HG03520 (cell line): ENCODE measurements around the gene FAM78B.

Experiments used
- ATAC-seq: cut with Tn5 transposase; IDR thresholded peaks from one replicate; pipeline ENCODE4 v1.9.1; 2021; ENCODE audit warnings: mild to moderate bottlenecking, moderate library complexity; ENCODE audit not compliant: unreplicated experiment

Gene FAM78B

DNA sequence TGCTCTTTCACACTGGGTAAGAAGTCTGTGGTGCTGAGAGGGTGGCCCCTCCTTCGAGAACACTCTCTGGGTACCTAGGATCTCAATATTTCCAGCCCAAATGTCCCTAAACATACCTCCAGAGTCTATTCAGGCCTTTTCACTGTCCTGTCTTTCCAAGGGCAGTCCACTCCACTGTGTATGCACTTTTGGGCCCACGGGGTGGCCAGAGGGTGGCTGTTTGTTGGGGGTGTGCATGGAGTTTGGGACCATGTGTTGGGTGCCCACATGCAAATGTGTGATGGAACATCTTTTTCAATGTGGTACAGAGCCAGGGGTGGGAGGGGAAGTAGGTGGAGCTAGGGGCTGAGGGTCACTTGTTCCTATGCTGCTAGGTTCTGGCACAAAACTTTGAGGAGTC, 87.5 kb downstream of the FAM78B start:
- ATAC-seq = no peak

DNA sequence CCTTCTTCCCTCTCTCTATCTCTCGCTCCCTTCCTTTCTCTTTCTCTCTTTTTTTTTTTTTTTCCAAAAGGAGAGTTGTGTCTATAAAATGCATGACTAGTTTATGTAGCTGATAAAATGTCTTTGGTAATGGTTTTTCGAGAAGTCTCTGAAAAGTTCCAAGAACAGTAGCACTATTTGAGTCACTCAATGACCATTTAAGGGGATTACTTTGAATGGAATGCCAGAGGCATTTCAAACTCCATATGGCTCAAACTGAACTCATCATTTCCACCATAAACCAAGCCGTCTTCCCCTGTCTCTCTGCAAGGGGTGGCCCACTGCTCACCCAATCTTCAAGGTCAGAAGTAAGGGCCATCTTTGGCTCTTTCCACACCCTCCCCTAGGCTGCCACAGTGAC, 93.3 kb downstream of the FAM78B start:
- no peak for ATAC-seq

DNA sequence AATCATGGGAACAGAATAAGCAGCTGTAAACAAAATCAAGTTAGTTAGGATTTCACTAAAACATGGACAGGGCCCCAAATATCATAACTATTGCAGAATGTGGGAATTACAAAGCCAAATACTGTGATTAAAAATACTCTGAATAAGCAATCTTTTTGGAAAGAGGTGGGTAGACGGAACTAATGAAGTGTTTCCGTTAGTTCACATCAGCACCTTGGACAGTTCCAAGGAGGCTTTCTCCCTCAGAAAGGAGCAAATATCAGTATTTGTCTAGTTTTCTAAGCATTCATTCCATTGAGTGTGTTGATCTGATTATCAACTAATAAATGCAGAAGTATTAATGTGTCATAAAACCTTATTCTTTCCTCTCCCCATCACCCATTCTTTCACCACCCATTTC, 97.4 kb downstream of the FAM78B start:
- ATAC-seq = no peak

DNA sequence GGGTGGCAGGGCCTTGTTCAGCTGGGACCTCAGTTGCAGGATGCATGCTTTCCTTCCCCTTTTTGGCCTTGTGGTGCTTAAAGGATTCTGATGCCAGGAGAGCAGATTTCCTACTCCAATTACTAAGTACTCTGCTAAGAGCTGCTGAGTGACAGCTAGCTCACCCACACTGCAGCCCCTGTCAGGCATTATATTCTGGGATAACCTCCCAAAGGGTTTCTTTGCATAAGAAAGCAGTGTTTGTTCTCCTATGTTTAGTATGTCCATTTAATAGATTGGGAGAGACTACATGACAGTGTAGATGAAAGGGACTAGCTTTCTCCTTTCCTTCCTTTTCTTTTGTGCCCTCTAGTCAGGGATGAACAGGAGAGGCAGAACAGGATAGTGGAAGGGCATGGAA, 100.7 kb downstream of the FAM78B start:
- ATAC-seq = no peak

DNA sequence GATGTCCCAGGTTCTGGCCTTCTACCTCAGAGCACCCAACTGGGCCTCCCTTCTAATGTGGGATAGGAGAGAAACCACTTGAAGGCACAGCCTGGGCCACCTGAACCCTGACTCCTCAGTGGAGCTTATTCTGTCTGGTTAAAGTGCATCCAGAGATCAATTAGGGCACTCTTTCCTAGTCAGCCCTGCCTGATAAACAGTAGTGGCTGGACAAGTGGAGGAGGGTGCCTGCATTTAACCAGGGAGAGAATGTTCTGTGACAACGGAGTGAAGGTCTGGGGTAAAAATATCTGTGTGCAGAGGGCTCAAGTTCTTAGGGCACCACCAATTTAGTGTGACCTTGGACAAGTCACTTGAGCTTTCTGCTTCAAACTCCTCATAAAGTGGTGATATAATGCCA, 101.8 kb downstream of the FAM78B start:
- ATAC-seq = no peak

DNA sequence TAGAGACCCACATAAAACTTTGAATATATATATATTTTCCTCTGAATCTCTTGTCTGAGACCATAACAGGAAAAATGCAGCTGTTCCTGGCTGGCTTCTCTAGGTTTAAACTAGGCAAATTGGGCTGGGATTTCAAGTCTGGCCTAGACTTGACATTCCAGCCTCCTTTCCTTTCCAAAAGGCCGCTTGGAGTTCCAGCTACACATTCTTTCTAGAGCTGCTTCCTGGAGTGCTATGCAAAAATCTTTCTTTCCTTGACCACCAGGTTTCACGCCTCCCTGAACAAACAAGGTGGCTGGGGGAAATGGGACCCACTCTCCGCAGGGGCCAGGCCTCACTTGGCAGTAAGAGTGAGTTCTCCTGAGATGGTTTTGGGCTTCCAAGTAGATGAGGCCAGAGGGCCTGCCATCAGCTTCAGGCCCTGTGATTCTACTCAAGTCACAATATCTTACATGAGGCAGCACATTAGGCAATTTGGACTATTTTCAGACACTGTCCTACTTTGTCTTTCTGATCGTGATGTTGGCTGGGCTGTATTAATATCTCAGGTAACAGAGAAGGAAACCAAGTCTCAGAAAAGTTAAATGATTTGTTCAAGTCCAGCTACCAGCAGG, 102.4 kb downstream of the FAM78B start:
- ATAC-seq = no peak

DNA sequence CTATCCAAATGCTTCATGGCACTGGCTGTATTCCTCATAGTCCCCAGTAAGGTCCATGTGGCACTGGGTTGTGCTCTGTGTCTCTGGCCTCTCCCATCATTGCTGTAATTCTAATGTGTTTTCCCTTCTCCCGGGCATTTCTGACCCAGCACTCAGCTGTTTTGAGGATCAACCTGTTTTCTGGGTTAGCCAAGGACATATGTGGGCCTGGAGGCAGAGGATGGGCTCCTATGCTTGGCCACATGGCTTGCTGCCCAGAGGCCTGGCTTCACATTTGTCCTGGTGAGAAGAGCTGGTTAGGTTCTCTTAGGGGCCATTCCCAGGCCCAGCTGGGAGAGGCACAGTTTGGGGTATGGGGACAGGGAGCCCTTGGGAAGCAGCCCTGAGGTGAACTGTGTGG, 103.1 kb downstream of the FAM78B start:
- no peak for ATAC-seq

DNA sequence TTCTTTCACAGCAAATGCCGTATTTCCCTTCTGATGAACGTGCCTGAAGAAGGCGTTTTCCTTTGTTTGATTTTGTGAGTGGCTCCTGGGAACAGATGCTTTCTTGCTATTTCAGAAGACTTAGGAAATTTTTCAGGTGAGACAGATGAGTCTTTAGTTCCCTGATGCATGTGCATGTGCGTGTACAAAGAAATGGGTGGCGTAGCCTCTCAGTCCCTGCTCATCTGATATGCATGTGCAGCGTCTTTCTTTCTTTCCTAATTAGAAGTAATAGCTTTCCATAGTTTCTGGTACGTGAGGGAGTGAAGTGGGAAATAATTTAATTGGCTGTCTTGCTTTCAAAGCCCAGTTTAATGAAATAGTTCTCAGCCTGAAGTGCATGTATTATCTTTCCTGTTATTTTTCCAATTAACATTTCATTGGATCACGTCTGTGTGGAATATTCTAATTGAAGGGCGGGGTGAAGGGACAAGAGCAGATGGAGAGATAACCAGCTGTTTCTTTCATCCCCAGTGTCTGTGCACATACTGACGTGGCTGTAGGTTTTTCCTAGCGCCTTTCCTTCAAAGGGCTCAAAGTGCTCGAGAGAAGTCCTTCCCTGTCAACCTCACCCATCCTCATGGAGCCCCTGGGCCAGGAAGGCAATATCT, 104.3 kb downstream of the FAM78B start:
- ATAC-seq = no peak

DNA sequence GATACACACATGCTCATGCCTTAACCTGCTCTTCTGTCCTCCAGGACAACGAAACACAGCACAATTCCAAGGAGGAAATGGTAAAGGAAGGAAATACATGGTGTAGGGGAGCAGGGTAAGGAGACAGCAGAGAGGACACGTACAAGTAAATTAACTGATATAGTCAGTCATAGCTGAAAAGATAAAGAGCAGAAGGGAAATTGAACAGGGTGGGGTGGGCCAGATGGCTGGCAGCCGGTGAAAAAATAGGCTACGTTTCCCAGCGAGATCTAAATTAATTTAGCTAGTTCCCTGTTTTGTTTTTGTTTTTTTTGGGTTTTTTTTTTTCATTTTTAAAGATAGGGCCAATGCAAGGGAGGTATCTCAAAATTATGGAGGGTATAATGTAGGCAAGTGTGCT, 109.2 kb downstream of the FAM78B start:
- ATAC-seq = no peak

DNA sequence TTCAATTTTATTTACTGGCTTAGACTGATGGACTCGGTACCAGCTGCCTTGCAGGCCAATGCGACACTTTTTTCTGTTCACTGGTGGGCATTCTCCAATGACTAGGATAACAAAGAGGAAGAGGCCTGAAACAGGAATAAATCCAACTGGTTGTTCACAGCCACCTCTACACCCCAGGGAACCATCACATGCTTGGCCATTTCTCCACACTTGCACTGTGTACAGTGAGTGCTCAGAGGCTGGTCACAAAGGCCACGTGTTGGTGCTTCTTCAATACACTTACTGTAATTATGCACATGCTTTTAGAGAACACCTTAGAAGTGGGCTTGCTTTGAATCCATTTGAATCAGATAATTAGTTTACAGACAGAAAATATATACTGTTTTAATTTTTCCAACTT, 113.4 kb downstream of the FAM78B start:
- no peak for ATAC-seq

DNA sequence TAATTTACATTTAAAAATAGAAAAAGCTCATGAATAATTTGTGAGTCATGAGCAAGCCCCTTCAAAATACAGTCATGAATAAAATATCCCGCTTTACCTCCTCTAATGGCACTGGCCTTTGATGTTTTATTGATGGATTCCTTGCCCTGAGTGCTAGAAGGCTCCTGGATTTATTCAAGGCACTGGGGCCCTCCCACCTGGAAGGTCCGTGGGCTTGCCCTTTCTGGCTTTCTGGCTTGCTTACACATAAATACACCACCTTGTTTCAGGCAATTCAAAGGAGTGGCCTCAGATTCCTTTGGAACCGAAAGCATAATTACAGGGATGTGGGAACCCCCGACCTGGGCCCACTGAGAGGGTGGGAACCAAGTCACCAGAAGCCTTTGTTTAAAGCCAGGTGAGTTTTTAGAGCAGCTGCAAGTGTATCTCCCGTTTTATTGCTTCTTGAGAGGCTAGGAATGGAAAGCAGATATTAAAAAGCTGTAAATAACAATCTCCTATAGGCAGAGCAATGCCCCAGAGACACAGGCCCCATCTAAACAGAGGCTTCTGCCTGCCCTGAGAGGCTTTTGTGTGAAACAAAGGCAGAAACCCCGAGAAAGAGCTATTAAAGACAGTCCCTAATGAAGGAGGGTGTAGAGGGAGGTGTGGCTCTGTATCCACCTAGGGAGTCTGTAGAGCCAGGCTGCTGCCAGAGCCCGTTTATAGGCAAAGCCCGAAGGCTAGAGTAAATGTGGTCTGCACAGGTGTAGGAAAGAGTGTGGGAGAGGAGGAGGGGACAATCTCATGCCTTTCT, 126.4 kb downstream of the FAM78B start:
- no peak for ATAC-seq

DNA sequence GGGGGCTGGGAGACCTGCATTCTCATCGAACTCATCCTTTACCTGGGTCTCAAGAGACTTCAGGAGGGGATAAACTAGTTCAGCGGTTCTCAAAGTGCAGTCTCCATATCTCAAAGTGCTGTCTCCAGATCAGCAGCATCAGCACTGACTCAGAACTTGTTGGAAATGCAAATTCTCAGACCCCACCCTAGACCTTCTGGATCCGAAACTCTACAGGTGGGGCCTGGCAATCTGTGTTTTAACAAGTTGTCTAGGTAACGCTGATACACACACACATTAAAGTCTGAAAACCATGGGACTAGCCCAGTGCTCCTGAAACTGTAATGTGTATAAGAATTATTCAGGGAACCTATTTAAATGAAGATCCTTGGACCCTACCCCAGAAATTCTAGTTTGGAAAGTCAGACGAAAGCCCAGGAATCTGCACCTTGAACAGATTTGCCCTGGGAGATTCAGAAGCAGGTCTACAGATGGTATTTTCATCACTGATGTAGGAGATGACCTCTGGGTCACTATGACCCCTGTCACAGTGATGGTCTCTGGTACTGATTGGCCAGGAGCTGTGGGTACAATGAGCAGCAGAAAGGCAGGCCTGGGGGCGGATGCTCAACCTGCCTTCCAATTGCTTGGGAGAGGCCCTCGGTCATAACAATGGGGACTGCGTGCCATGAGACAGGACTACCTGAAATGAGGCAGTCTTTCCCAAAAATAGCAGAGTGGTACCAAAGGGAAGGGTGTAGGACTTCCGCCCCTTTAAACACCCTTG, 127.2 kb downstream of the FAM78B start:
- ATAC-seq = no peak

DNA sequence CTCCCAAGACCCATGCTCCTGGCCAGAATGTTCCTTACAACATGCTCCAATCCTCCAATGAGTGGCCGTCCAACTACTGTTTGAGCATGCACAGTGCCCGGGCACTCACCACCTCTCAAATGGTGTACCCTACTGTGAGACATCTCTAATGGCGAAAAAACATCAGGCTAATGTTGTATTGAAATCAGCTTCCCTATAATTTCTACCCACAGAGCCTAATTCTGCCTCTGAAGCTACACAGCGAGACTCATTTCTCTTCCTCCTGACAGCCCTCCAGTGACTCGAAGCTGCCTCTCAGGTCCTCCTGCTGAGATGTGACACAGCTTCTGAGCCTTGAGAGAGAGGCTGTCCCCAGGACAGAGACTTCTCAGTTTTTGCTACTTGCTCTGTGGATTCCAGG, 130.7 kb downstream of the FAM78B start:
- no peak for ATAC-seq

DNA sequence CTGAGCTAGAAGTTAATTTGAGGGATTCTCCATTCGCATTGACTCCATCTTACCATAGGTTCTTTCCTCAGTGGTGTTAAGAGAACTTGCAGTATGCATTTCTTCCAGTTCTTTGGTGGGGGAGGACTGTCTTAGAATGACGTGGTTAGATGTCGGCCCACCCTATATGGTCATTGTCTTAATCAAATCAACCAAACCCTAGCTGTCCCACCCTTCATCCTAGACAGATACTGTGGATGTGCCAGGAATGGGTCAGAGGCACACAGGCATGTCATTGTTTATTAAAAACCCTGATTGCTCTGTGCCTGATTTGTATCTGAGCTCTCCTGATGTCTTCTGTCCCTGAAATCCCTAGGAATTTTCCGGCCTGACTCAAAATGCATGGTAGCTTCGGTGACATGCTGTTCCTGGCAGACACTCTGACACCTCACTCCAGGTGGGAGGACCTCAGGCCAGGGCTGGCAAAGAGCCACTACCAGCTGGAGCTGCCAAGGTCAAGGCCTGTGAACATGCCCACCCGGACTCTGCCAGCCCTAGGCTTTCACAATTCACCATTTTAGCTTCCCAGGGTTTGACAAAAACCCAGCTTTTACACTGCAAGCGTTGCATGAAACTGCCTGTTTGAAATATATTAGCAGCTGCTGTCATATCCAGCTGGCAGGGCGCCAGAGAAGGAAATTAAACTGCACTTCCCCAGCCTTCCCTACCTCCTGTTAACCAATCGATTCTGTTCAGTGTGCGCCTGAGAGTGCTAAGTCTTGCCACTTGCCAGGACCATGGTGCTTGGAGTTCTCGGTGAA, 134.0 kb downstream of the FAM78B start:
- no peak for ATAC-seq

DNA sequence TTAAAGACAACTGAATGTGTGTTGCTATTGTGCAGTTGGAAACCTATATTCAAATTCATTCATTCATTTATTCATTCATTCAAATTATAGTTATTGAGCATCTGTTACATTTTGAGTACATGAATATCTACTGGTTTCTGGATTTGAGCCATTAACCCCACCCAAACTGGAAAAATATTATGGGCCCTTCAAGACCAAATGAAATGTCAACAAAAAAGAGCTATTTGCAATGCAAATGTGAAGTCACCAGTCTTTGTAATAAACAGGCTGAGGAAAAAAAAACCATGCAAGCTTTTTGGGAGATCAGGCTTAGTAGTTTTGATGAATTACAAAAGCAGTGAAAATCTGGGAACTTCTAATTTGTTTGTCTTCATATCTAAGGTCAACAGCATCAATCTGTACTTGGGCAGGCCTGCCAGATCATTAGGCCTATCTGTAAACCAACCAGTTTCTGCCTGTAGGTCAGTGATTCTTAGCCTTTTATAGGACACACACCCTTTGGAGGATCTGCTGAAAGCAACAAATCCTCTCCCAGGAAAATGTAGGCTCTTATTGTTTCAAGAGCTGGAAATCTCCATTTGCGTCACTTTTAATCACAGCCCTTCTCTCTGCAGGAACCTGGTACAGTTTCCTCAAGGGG, 134.7 kb downstream of the FAM78B start:
- no peak for ATAC-seq

DNA sequence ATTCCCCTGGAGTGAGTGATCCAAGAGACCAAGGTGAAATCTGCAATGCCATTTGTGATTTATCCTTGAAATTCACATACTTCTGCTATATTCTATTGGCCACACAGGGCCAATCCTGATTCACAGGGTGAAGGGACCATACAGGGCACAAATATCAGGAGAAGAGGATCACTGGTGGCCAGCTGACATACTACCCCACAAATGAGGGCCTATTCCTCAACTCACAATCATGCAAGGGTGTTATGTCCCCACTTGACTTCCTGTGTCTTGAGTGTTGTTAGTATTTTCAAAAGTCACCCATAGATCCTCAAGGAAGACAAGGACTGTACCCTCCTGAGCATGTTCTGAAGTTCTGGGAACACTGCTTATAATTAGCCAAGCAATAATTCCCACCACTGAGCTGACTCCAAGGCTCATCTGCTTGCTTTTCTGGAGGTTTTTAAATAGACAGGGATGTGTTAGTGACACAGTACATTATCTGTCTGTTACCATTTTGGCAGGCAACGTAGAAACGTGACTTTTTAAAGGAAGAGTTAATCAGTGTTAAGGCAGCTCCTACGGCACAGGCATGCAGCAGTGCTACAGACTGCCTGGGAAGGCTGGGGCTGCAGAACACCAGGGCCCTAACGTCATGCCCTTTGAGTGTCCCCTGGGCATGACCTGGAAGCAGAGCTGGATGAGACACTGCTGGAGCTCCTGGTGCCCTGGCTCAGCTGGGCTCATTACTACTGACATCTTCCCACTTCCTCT, 137.4 kb downstream of the FAM78B start:
- no peak for ATAC-seq

DNA sequence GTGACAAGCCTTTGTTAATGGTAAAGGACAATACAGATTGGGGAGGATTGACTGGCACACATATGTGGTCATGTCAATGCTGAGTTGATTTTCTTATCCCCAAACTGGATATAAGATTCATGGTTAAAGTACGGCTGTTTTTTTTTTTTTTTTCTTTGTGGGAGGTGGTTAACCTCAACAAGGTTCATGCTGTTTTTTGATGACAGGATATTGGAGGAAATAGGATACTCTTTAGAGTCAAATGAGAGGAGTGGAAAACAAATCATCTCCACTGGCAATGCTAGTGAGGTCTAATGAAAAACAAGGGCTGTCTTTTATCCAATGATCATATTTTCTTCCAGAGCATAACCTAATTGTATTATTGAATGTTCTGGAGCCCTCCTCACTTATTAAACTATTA, 140.2 kb downstream of the FAM78B start:
- no peak for ATAC-seq

DNA sequence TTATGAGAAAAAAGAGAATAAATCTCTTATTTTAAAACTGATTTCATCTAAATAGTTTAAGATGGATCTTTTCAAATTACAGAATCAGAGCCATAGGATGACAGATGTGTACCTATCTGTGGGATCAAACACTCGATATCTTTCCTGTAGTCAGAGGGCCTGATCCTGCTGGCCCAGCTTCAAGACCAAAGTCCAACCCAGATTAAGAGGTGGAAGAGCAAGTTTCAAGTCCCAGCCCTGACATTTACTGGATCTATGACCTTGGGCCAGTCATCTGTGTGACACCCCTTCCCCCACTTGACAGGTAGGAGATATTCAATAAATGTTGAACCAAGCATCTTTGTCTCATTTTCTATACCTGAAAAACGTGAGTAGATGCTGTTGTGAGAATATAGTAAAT, 140.7 kb downstream of the FAM78B start:
- ATAC-seq = no peak

DNA sequence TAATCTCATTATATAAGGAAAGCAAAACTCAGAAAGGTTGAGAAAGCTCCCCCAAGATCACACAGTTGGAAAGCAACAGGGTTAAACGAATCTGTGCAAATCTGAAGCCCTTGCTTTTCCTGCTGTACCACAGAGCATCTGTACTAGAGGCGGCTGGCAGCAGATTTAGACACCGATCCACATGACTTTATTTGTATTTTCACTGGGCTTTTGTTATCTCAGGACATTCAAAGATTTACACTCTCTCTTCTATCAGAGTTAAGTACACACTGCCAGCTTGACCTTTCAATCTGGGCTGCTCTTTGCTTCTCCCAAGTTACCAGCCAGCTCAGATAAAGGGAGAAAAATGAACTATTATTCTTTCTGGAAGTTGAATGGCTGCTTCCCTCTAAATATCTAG, 146.6 kb downstream of the FAM78B start:
- no peak for ATAC-seq
